Esophagus squamous epithelium (tissue), 5 donors: ENCODE data around the gene ADGRG7. TPM values are rescaled to one million over a fixed set of nuclear protein-coding genes. Genes with fewer than 3 reads are reported as not detected.

Source experiments
- DNase-seq: peaks from one replicate; lab custom pipeline; 2025; lab: John Stamatoyannopoulos, UW
- H3K27ac ChIP-seq, 4 donors: fragments of 200-600 bp; sonication (generic); one replicate each; pipeline ENCODE4 v1.5.1; 2016 to 2019; ENCODE audit warnings: mild to moderate bottlenecking in 1 of 4
- H3K27me3 ChIP-seq, 4 donors: fragments of 200-600 bp; sonication (generic); 1 replicate in 3 of 4; 2 replicates in 1 of 4; pipeline versions ENCODE4 v1.5.1 to v1.6.0; 2017 to 2021; ENCODE audit warnings: antibody characterized with exemption in 1 of 4
- H3K36me3 ChIP-seq, 3 donors: fragments of 200-600 bp; sonication (generic); one replicate each; pipeline ENCODE4 v1.5.1; 2016 to 2019
- H3K4me1 ChIP-seq, 3 donors: fragments of 200-600 bp; sonication (generic); one replicate each; pipeline ENCODE4 v1.5.1; 2017 to 2019
- H3K4me3 ChIP-seq, 4 donors: fragments of 200-600 bp; sonication (generic); 1 replicate in 3 of 4; 2 replicates in 1 of 4; pipeline ENCODE4 v1.5.1; 2016 to 2019; ENCODE audit warnings: mild to moderate bottlenecking in 2 of 4, moderate library complexity in 1 of 4
- H3K9me3 ChIP-seq, 3 donors: fragments of 200-600 bp; sonication (generic); one replicate each; pipeline ENCODE4 v1.5.1; 2016 to 2019
- POLR2A ChIP-seq, 4 donors: fragments of 450-650 bp; IDR thresholded peaks; one replicate each; pipeline ENCODE4 v1.6.1; 2017; ENCODE audit warnings: antibody characterized with exemption in 4 of 4, mild to moderate bottlenecking in 4 of 4, moderate library complexity in 3 of 4
- WGBS, 2 donors: methylation state at CpG; one replicate each; pipeline ENCODE4 v1.1.5; 2018; 5-methylcytosine and 5-hydroxymethylcytosine counted together
- intact Hi-C: fragments of 100-400 bp; cut with DNase I; formaldehyde crosslinking; loops from one replicate; pipeline ENCODE4 v1.15.0; 2022
- total RNA-seq, 4 donors: library from RNA; depleted of rRNA; stranded (reverse); fragments of >200 nt; gene quantifications; one replicate each; pipeline ENCODE4 v1.1.0, GENCODE V29; 2016
- TF ChIP-seq, protein P1 (sequence below), 6 experiments: fragments of 450-650 bp in 4 of 6; fragments of 200-600 bp in 2 of 6; sonication (generic) in 2 of 6; IDR thresholded peaks; one replicate each; pipeline ENCODE4 v1.5.1; 2016 to 2019; ENCODE audit warnings: antibody characterized with exemption in 6 of 6, mild to moderate bottlenecking in 4 of 6, moderate library complexity in 4 of 6
- donor health status: DM: yes; HTN: yes; CAD: no.

Gene ADGRG7
- total RNA-seq, 4 donors from 2014 or later, result not detected

DNA sequence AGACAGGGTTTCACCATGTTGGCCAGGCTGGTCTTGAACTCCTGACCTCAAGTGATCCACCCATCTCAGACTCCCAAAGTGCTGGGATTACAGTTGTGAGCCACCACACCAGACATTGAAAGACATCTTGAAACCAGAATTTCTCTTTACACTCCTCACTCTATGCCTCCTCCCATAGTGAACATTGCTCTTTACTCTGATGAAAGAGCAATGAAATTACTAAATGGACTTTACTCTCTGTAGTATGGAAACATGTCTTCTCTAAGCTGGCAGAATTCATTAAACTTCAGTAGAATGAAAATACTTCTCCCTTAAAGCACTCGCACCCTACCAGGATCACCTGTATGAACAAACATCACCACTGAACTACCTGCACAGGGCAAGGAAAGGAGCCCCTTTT is 72.1 kb downstream of the ADGRG7 start:
- Histone ChIP-seq H3K9me3 (no peaks in the 10 kb centered on the region), H3K4me1 (no peaks in the 10 kb centered on the region), H3K4me3 (no peak overlapping the region), H3K36me3 (no peaks in the 10 kb centered on the region), H3K27me3 (no peaks in the 10 kb centered on the region), H3K27ac (no peak overlapping the region)
- TF ChIP-seq, protein P1, sequence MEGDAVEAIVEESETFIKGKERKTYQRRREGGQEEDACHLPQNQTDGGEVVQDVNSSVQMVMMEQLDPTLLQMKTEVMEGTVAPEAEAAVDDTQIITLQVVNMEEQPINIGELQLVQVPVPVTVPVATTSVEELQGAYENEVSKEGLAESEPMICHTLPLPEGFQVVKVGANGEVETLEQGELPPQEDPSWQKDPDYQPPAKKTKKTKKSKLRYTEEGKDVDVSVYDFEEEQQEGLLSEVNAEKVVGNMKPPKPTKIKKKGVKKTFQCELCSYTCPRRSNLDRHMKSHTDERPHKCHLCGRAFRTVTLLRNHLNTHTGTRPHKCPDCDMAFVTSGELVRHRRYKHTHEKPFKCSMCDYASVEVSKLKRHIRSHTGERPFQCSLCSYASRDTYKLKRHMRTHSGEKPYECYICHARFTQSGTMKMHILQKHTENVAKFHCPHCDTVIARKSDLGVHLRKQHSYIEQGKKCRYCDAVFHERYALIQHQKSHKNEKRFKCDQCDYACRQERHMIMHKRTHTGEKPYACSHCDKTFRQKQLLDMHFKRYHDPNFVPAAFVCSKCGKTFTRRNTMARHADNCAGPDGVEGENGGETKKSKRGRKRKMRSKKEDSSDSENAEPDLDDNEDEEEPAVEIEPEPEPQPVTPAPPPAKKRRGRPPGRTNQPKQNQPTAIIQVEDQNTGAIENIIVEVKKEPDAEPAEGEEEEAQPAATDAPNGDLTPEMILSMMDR (IDR thresholded peaks at IDR 0.05), result no peak
- no peak for TF ChIP-seq POLR2A (IDR thresholded peaks at IDR 0.05)
- DNase-seq, result no peak
- WGBS, 2 donors, result 88 to 92% methylated on average over 1 of the region's 1 CpG
- intact Hi-C loops, result no loop called here

DNA sequence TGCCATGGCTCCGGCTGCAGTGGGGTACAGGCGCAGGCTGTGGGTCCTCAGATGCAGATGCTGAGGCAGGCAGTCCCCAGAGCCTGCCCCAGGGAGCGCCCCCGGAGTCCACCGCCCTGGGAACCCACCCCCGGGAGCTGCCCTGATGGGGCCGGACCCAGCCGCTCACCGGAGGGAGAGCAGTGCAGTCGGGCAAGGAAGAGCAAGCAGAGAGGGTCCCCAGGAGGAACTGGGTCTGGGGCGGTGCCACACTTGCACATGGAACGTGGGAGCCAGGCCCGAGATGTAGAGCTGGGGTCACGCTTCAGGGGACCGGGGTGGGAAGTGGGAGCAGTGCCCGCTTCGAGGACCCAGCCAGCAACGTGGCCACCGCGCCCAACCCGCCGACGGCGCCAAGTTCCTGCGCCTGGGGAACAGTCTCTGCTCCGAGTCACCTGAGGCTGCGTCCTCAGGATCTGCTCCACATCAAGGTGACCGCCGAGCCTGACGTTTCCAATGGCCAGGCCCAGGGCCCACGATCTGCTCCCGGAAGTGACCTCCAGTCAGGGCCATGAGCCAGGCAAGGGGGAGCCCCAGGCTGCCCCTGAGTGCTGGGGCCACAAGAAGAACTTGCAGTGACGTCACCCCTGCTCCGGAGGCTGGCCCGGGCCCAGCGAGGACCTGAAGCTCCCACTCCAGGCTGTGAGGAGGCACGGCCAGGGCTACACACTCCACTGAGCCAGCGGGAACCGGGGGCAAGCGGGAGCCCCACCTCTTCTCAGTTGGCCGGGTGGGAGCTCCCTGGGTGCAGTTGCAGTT is 72.9 kb downstream of the ADGRG7 start:
- TF ChIP-seq, protein P1 (IDR thresholded peaks at IDR 0.05), result no peak
- no peak for TF ChIP-seq POLR2A (IDR thresholded peaks at IDR 0.05)
- no peak overlapping the region for H3K4me3 ChIP-seq
- intact Hi-C loops, result no loop called here
- no peaks in the 10 kb centered on the region for H3K27me3 ChIP-seq
- 80 to 92% methylated on average over 1 to 2 of the region's 41 CpGs for WGBS, 2 donors
- no peak overlapping the region for H3K27ac ChIP-seq
- H3K4me1 ChIP-seq, result no peaks in the 10 kb centered on the region
- no peaks in the 10 kb centered on the region for H3K9me3 ChIP-seq
- no peak for DNase-seq
- H3K36me3 ChIP-seq, result no peaks in the 10 kb centered on the region

DNA sequence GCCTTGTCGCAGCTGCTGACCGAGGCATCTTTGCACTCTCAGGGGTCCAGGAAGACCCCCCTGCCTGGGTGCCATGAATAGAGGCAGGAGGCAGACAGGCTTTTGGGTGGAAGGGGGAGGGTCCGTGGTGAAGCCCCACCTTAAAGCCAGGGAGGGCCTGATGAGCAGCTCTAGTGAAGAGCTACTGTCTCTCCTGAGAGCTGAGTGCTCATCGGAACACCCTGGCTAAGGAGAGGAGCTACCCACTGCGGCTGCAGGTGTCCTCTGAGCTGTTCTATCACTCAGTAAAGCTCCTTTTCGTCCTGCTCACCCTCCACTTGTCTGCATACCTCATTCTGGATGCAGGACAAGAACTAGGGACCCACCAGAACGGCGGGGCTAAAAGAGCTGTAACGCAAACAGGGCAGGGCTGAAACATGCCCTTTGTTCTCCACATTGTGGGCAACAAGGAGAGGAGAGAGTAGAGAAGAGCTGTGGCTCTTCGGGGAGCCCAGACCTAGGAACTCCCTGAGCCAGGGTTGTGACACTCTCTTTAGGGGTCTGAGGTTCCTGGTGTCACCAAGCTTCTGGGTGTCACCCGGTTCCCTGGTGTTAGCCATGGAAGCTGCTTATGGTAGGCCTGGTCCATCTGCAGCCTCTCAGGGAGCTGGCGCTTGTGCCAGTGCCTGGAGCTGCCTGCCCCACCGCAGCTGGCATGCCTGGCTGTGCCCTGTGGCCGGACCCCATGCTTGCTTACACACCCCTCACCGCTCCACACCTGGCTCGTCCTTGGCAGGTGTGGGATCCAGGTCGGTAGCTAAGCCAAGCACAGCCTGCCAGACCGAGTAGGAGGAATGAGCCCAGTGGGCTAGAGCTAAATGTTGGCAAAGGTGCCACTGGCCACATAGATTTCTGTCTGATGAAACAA is 73.7 kb downstream of the ADGRG7 start:
- no peaks in the 10 kb centered on the region for H3K4me1 ChIP-seq
- no peak overlapping the region for H3K4me3 ChIP-seq
- TF ChIP-seq, protein P1 (IDR thresholded peaks at IDR 0.05), result no peak
- no peak for TF ChIP-seq POLR2A (IDR thresholded peaks at IDR 0.05)
- no peak overlapping the region for H3K27ac ChIP-seq
- H3K36me3 ChIP-seq, result no peaks in the 10 kb centered on the region
- no peaks in the 10 kb centered on the region for H3K9me3 ChIP-seq
- H3K27me3 ChIP-seq, result no peaks in the 10 kb centered on the region
- intact Hi-C loops, result no loop called here
- DNase-seq, result no peak
- WGBS, 2 donors, result 66 to 72% methylated on average over 6 to 8 of the region's 18 CpGs

DNA sequence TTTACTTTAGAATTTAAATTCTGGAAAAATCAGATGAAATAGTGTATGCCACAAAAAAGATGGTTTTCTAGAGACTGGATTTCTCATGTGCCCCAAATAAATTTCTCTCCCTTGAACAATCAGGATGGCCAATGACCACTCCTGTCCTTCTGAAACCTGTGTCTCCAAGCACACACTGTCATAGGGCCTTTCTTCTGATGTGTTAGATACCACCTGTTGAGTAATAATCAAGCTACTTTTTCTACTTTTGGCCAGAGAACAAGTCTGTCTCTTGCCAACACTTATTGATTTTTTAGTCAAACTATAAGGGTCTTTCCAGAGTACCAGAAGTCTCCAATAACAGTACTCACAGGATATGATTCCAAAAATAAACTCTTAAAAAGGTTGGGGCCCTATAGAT is 83.8 kb downstream of the ADGRG7 start:
- intact Hi-C loops, result no loop called here
- Histone ChIP-seq H3K27ac (no peak overlapping the region), H3K27me3 (peaks cover 0 to 14% (median 0%) of the 10 kb centered on the region in 4 donors), H3K36me3 (no peaks in the 10 kb centered on the region), H3K4me3 (no peak overlapping the region), H3K4me1 (no peaks in the 10 kb centered on the region), H3K9me3 (no peaks in the 10 kb centered on the region)
- no peak for DNase-seq
- TF ChIP-seq, protein P1 (IDR thresholded peaks at IDR 0.05), result no peak
- no peak for TF ChIP-seq POLR2A (IDR thresholded peaks at IDR 0.05)

DNA sequence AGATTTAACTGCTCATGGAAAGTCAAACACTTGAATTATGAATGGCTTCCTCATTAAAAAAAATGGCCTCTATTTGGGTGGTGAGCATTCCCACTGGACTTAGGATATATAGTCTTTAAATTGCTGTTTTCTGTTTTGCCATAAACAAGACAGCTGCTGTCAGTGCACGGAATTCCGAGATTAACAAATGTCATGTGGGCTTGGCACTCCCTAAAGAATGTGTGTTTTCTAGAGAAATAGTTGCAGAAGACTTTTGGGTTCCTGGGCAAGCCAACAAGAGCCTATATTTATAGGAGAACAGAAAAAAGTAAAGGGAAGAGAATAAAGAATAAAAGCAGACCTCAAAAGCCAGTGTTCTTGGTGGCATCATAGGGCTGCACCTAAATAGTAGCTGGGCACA is 86.3 kb downstream of the ADGRG7 start:
- WGBS, 2 donors, result 61 to 68% methylated on average over 2 of the region's 2 CpGs
- no peak for DNase-seq

More for the DNA sequence above, 86.3 kb downstream of the ADGRG7 start:
- Histone ChIP-seq H3K4me1 (no peaks in the 10 kb centered on the region), H3K36me3 (no peaks in the 10 kb centered on the region), H3K27ac (no peak overlapping the region), H3K27me3 (peaks cover 0 to 14% (median 0%) of the 10 kb centered on the region in 4 donors), H3K9me3 (no peaks in the 10 kb centered on the region), H3K4me3 (no peak overlapping the region)
- no peak for TF ChIP-seq POLR2A (IDR thresholded peaks at IDR 0.05)
- TF ChIP-seq, protein P1 (IDR thresholded peaks at IDR 0.05), result no peak
- intact Hi-C loops, result no loop called here
